GM18526 (cell line): ENCODE measurements around the gene HIGD2B.
"Not testable (repeated sequence)": the region's sequence is repeated elsewhere in the genome, so short reads cannot be mapped to it uniquely, and the experiment has no call there.

ENCODE experiments used
- POLR2A ChIP-seq: IDR thresholded peaks from 3 replicates; pipeline ENCODE4 v1.6.1; 2011; ENCODE audit not compliant: insufficient read length; ENCODE audit errors: extremely low read depth

Gene HIGD2B

DNA sequence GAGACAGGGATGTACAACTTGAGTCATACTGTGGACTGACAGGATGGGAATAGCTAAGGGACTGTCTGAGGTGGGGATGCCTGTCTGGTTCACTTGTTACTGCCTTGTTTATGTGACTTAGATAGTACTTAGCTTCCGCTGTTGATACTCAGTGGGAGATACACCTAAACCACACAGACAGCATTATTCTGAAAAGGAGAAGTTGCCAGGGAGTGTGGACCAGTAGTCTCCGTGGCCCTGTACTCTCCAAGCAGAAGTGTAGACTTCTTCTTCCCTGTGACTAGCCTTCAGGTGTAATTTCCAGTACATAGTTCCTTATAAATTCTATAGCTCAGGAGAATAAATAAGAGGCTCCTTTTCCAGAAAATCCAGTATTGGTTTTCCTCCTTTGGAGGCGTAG is 5.1 kb downstream of the HIGD2B start:
- no peak for TF ChIP-seq POLR2A

DNA sequence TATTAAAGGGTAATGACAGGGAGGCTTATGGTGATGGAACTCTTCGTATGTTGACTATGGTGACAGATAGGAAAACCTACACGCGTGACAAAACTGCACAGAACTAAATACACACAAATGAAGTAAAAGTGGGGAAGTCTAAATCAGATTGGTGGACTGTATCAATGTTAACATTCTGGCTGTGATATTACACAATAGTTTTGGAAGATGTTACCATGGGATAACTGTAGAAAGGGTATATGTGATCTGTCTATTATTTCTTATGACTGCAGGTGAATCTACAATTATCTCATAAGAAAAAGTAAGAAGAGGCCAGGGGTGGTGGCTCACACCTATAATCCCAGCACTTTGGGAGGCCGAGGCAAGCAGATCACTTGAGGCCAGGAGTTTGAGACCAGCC is 9.1 kb downstream of the HIGD2B start:
- no peak for TF ChIP-seq POLR2A

- no peak for TF ChIP-seq POLR2A
These were observed 14.5 kb downstream of the HIGD2B start for GRCh38 chr15:72671525-72671924.

DNA sequence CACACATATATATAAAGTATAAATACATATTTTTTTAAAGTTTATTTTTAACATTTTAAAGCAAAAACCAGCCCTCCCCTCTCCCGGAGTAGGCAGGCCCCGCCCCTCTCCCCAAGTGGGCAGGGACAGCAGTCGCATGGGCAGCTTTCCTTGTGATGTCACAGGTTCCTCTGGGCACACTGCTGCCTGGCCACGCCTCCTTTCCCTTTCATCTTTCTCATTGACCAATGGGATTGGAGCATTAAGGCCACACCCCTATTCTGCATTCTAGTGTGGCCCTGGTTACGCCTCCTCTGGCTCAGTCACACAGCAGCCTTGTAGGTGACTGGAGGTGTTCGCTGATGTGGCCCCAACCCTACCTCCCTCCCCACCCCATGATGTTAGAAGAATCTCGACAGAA is 31.6 kb downstream of the HIGD2B start, which contains the start of gene GOLGA6B:
Gene GOLGA6B (plus strand): TSS at position 301 of the 400 bp plus-strand sequence. CDS start 41 bp downstream, at position 342.
- TF ChIP-seq POLR2A, result not testable (repeated sequence)
